ENCODE data around the gene ABHD2.
A peak's percentile ranks its signal among the peaks of the same experiment; 100 is the strongest.
"Not testable (repeated sequence)": the region's sequence is repeated elsewhere in the genome, so short reads cannot be mapped to it uniquely, and the experiment has no call there.

The ABHD2 gene

GRCh38 chr15:89198196-89198595 lies 109.9 kb downstream of the ABHD2 start:
- DNase-seq: no peak

GRCh38 chr15:89198934-89199333 lies 110.7 kb downstream of the ABHD2 start:
- no peak for DNase-seq

DNA sequence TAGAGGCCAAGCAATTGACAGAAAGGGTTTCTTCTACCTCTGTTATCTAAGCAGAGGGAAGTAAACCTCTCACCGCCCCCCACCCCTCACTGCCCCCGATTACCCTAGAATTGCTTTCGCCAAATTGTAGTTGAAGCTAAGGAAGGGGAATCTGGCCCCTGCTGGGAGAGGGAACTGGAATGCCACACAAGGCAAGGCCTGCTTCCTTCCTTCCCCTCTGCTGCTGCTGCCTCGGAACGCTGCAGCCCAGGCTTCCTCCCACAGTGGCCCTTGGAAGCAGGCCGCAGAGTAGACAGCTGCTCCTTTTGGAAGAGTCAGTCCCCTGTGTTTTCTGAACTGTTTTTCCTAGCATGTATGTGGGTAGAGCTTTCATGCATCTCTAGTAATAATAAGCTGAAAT lies 111.5 kb downstream of the ABHD2 start:
- DNase-seq: no peak

DNA sequence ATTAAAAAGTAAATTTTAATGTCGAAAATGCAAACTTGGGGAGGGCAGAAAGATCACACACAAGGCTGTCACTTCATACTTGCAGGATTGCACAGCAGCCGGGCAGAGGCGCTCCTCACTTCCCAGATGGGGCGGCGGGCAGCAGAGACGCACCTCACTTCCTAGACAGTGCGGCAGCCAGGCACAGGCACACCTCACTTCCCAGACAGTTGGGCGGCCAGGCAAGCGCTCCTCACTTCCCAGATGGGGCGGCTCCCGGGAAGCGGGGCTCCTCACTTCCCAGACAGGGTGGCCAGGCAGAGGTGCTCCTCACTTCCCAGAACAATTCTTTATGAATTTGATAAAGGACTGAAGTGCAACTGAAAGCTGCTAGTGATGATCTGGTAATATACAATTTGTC lies 111.9 kb downstream of the ABHD2 start:
- no peak for DNase-seq

DNA sequence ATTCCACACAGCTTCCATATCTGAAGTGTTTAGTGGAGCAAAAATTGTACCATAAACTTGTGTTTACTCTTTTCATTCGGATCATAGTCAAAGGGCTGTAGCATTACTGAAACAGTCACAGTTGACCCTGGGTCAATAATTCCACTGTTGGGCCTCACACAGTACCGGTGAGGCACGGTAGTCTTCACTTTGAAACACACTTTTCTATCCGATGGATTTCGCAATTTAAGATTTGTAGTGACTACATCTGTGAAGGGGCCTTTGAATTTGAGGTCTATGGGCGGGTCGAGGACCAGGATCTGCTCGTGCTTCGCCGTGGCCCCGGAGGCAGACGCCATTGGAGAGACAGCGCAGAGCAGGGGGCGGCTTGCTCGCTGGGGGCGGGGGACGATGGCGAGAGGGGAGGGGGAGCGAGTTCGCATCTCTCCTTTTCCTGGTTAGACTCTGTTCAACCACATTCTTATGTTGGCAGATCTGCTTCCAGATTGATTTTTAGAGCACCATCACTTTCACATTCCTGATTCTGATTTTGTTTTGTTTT lies 113.3 kb downstream of the ABHD2 start:
- DNase-seq: no peak

GRCh38 chr15:89203705-89204273 lies 115.5 kb downstream of the ABHD2 start:
- no peak for DNase-seq

GRCh38 chr15:89205991-89206585 lies 117.8 kb downstream of the ABHD2 start:
- DNase-seq: no peak

DNA sequence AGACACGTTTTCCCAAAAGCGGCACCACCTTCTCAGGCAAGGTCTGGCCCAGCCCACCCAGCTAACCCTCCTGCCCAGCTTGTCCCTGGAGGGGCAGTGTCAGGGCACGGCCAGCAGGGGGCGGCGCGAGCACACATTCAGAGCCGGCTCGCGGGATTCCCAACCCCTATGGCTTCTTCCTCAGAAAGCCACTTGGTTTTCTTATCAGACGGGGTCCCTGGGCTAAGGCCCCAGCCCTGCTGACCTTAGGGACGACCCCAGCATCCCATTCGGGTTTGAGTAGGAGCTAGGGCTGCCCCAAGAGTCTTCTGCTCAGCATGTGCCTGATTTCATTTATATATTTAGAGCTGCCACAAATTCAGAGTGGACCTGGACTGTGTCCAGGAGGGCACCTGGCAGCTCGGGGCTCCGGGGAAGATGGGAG lies 118.7 kb downstream of the ABHD2 start:
- DNase-seq: peak; percentile 39

DNA sequence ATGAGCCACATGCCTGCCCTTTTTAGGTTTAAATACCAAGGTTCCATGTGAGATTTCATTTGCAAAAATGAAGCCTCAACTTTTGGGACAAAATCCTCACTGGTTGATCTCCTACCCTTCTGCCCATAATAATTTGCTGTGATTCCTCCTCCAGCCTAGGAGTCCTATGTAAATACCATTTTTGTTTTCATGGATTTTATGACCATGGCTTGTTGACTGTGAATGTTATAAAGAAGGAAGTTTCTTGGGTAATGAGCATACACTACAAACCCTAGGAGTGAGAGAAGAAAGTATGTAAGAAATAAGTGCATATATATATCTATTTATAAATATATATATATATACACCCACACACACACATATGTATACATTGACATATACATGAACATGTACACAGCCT lies 120.0 kb downstream of the ABHD2 start:
- no peak for DNase-seq

DNA sequence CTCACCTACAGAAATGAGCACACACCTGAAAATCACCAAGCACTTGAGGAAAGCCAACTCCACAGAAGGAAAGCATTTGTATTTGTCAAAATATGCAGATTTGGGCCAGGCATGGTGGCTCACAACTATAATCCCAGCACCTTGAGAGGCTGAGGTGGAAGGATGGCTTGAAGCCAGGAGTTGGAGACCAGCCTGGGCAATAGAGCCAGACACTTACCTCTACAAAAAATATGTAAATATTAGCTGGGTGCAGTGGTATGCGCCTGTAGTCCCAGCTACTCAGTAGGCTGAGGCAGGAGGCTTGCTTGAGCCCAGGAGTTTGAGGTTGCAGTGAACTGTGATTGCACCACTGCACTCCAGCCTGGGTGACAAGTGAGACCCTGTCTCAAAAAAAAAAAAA lies 120.8 kb downstream of the ABHD2 start:
- DNase-seq: no peak

GRCh38 chr15:89211678-89212170 lies 123.5 kb downstream of the ABHD2 start:
- no peak for DNase-seq

DNA sequence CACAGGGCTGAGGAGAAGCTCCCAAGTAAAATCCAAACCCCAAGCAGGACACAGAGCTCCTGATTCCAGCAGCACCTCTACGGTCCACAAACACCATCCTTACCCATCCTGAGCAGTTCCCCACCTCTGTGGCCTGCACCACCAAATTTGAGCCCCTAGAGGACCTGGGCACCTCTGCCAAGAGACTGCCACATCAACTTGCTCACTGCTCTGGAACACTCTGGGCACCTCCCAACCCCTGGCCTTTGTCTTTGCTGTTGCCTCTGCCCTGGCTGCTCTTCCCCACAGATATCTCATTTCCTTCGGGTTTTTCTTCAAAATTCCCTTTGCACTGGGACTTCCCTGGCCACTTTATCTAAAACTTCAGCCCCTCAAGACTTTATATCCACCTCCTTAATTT lies 127.4 kb downstream of the ABHD2 start:
- DNase-seq: no peak

- no peak for DNase-seq
Measured at GRCh38 chr15:89217031-89217430, 128.8 kb downstream of the ABHD2 start.

DNA sequence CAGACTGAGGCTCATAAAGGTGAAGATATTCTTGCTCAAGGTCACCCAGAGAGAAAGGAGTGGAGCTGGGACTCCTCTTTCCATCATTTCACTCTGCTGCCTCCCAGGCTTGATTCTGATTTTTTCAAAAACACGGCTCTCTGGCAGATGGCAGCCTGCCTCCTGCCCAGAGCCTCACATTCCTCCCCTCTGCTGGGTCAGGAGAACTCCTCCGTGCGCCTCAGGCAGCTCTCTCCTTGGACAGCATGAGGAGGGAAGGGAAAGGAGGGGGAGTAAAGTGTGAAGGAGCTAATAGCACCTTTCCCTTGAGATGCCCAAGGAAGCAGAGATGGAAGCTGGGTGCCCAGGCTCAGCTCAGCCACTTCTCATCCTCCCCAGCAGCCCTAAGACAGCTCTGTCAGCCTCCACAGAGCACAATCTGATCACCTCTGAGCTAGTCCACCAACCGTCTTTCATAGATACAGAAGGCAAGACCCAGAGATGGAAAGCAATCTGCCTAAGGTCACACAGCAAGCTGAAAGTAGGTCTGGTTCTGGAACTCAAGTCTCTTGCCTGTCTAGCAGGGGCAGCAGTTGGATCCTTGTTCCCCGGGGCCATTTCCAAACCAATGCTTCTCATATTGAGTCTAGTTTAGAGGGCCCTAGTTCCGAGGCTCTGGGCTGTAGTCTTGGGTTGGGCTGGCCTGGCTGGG lies 129.6 kb downstream of the ABHD2 start:
- DNase-seq: no peak

- DNase-seq: no peak
Measured at GRCh38 chr15:89218531-89218930, 130.3 kb downstream of the ABHD2 start.

GRCh38 chr15:89221543-89221942 lies 133.3 kb downstream of the ABHD2 start, which contains the start of gene RLBP1:
Gene RLBP1, minus strand, starts transcription at chr15:89221579. Its CDS starts 2,604 bp downstream, at chr15:89218975.
- DNase-seq: no peak

- DNase-seq: no peak
Measured at GRCh38 chr15:89225588-89225987, 137.3 kb downstream of the ABHD2 start.

GRCh38 chr15:89226359-89227221 lies 138.3 kb downstream of the ABHD2 start:
- DNase-seq: no peak

- DNase-seq: no peak
Measured at GRCh38 chr15:89227425-89227824, 139.2 kb downstream of the ABHD2 start.

DNA sequence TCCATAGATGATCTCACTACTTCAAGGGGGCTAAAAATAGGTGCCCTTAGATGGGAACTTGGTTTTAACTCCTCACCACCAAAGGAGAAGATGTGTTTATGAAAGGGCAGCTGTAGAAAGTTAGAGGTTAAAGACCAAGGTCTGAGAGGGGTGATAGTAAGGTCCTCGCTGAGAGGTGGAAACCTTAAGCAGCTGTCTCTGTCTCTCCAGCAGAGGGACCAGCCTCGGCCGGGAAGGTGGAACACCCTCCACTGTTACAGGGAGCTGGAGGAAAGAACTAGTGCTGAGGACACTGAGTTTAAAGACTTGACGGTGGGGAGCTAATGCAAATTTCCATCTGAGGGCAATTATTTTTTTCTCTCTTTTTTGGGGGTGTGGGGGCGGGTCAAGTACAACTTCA lies 142.0 kb downstream of the ABHD2 start:
- no peak for DNase-seq

GRCh38 chr15:89231832-89232231 lies 143.6 kb downstream of the ABHD2 start:
- DNase-seq: no peak

GRCh38 chr15:89239883-89240810 lies 151.9 kb downstream of the ABHD2 start:
- DNase-seq: not testable (repeated sequence)
